Body of pancreas (tissue), 4 donors: ENCODE data around the gene GRIFIN.

Experiments used
- POLR2A ChIP-seq, 3 donors: fragments of 450-650 bp; IDR thresholded peaks; one replicate each; pipeline ENCODE4 v1.6.1; 2016; ENCODE audit warnings: antibody characterized with exemption in 3 of 3, mild to moderate bottlenecking in 2 of 3
- TF ChIP-seq, protein P1 (sequence below), 7 experiments: fragments of 450-650 bp in 4 of 7; fragments of 200-600 bp in 3 of 7; sonication (generic) in 3 of 7; IDR thresholded peaks; one replicate each; pipeline ENCODE4 v1.5.1; 2016 to 2019; ENCODE audit warnings: antibody characterized with exemption in 7 of 7

DNA sequence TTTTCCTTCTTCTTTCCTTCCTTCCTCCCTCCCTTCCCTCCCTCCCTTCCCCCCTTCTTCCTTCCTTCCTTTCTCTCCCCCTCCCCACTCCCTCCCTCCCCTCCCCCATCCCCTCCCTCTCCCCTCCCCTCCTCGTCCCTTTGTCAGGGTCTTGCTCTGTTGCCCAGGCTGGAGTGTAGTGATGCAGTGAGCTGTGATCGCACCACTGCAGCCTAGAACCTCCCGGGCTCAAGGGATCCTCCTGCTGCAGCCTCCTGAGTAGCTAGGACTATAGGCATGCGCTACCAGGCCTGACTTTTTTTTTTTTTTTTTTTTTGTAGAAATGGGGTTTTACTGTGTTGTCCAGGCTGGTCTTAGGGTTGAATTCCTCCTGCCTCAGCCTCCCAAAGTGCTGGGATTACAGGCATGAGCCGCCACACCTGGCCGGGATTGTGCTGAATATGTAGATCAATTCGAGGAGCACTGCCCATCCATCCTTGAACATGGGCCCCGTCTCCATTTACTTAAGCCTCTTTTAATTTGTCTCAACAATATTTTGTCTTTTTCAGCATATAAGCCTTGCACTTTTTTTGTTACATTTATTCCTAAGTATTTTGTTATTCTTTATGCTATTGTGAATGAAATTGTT lies 23.4 kb downstream of the GRIFIN start:
- TF ChIP-seq, protein P1, sequence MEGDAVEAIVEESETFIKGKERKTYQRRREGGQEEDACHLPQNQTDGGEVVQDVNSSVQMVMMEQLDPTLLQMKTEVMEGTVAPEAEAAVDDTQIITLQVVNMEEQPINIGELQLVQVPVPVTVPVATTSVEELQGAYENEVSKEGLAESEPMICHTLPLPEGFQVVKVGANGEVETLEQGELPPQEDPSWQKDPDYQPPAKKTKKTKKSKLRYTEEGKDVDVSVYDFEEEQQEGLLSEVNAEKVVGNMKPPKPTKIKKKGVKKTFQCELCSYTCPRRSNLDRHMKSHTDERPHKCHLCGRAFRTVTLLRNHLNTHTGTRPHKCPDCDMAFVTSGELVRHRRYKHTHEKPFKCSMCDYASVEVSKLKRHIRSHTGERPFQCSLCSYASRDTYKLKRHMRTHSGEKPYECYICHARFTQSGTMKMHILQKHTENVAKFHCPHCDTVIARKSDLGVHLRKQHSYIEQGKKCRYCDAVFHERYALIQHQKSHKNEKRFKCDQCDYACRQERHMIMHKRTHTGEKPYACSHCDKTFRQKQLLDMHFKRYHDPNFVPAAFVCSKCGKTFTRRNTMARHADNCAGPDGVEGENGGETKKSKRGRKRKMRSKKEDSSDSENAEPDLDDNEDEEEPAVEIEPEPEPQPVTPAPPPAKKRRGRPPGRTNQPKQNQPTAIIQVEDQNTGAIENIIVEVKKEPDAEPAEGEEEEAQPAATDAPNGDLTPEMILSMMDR (IDR thresholded peaks at IDR 0.05) = no peak
- TF ChIP-seq POLR2A (IDR thresholded peaks at IDR 0.05) = no peak
